Measurements from ENCODE around the gene PDE4B.

Gene PDE4B

GRCh38 chr1:66265268-66265667 is 472.6 kb downstream of the PDE4B start:
- DNase-seq (ENCODE audit: low read depth), result no peak

DNA sequence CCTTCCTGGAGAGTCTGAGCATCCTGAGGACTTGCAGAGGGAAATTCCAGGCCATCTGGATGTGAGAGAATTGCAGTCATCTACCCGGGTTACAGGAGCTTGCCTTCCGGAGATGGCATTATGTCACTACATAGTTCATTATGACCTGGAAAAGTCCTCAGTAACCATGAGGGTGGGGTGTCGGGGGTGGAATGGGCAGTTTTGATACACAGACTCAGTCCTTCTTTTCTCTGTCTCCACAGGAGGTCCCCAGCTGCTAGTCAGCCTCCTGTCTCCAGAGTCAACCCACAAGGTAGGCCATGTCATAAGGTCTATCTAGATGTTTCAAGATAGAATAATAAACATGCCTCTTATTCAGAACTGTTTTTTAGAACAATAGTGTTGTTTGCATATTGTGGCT is 473.1 kb downstream of the PDE4B start:
- no peak for DNase-seq (ENCODE audit: low read depth)

GRCh38 chr1:66266350-66266749 is 473.7 kb downstream of the PDE4B start:
- DNase-seq (ENCODE audit: low read depth), result no peak

DNA sequence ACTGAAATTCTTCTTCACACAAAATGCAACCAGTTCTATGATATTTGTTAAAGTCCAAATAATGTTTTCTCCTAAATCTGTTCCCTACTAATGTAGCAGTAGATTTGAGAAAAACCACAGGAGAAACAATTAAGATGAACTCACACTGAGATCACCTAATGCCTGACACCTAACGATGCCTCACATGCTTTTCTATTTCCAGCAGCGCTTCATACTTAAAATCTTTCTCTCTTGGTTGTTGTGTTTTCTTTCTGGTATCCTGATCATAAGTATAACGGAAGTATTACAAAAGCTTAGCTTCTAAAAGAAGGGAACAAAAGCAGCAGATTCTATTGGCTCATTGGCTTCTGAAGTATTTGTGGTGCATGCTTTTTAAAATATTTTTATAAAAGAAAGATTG is 474.1 kb downstream of the PDE4B start:
- no peak for DNase-seq (ENCODE audit: low read depth)

- no peak for DNase-seq (ENCODE audit: low read depth)
Measured at GRCh38 chr1:66267201-66267940, 474.7 kb downstream of the PDE4B start.

- DNase-seq (ENCODE audit: low read depth), result no peak
Measured at GRCh38 chr1:66269222-66269621, 476.5 kb downstream of the PDE4B start.

DNA sequence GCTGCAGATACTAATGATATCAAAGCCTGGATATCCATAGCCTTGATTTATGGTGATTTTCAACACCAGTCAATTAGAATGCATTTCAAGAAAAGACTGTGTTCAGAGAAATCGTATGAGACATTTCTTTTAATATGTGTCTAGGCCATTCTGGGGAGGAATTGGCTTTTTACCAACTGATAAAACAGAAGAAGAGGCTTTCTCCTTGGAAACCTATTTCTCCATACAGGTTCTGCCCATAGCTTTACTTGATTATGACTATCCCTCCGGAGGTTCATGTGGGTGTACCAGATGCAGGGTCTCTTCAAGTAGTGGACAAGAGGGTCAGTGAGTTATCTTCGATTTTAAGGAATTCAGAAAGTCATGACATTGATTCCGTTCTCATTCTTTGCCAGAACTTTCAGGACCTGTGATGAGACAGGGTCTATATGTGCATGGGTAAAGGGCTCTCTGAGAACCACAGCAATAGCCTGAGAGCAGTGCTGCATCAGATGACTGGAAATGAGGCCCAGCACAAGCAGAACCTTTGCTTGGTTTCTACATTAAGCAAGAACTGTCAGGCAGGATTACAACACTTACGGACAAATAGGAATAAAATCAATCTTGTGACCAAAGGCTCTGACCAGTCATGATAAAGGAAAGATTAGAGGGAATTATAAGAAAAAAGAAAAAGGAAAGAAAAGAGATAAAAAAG is 477.6 kb downstream of the PDE4B start:
- DNase-seq (ENCODE audit: low read depth), result no peak

GRCh38 chr1:66271216-66271903 is 478.7 kb downstream of the PDE4B start:
- DNase-seq (ENCODE audit: low read depth), result no peak

- no peak for DNase-seq (ENCODE audit: low read depth)
Measured at GRCh38 chr1:66271904-66272254, 479.2 kb downstream of the PDE4B start.

DNA sequence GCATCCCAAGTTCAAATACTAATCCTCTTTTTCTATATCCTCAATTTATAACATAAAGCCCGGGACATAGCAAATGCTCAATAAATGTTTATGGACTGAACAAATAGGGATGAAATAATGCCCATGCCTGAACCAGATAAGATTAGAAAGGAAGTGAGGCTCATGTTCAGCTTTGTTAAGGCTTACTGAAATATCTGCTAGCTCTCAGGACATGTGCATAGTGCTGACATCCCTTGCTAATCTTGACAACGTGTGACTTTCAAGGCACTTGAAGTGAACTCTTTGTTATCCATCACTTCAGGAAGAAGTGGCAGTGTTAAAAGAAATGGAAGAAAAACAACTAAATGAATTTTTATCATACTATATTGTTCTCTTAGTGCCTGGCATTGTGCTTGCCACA is 481.0 kb downstream of the PDE4B start:
- no peak for DNase-seq (ENCODE audit: low read depth)

GRCh38 chr1:66274634-66275033 is 481.9 kb downstream of the PDE4B start:
- DNase-seq (ENCODE audit: low read depth), result no peak

DNA sequence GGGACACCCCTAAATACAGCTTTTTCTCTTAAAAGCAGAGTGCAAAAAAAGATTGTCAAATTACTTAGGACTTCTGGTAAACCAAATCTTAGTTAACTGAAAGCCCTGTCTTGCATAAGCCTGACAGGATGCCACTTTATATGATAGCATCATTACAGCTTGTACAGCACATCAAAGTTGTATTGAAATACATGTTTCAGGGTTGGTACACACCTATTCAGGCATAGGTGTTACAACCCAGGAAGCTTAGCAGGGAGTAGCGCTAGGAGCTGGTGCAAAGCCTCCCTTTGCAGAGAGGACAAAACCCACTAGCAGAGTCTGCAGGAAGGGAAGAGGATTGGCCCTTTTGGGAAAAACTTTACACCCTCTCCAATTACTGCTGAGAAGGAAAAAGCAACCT is 482.4 kb downstream of the PDE4B start:
- DNase-seq (ENCODE audit: low read depth), result no peak

GRCh38 chr1:66275601-66276023 is 482.9 kb downstream of the PDE4B start:
- DNase-seq (ENCODE audit: low read depth), result no peak

DNA sequence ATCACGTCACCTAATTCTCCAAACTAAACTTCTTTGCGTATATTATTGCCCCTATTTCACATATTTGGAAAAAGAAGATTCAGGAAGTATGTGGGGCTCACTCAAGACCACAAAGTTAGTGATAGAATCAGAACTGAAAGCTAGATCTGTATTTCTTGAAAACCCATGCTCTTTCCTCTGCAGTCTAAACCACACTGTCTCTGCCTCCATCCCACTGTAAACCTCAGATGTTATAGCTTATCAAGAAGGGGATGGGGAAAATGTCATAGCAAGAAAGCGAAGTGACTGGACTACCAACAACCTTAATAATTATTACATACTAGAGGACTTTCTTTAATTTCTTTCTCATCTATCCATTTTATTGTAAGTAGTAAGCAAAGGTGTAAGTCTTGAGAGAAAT is 483.5 kb downstream of the PDE4B start:
- DNase-seq (ENCODE audit: low read depth), result no peak

- DNase-seq (ENCODE audit: low read depth), result no peak
Measured at GRCh38 chr1:66278260-66279021, 485.7 kb downstream of the PDE4B start.

GRCh38 chr1:66281808-66282207 is 489.1 kb downstream of the PDE4B start:
- DNase-seq (ENCODE audit: low read depth), result no peak

DNA sequence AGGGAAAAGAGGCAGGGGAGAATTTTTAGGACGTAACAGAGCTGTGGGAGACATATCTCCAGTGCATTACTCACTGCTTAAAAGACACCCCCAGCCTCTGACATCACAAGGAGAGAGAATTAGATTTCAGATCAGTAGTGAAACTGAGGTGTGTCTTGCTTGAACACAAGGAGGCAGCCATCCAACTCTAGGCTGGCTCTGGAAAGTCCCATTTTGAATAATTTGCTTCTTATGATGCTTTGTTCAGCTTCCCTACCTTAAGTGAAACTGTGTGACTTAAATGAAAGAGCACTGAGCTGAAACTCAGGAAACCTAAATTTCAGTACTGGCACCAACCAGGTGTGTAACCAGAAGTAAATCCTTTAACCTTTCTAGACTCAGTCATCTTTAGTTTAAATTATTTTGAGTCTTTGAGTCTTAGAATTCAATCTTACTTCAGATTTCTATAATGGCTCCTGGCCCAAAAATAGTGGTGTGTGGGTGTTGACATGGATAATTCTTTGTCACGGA is 489.7 kb downstream of the PDE4B start:
- no peak for DNase-seq (ENCODE audit: low read depth)

DNA sequence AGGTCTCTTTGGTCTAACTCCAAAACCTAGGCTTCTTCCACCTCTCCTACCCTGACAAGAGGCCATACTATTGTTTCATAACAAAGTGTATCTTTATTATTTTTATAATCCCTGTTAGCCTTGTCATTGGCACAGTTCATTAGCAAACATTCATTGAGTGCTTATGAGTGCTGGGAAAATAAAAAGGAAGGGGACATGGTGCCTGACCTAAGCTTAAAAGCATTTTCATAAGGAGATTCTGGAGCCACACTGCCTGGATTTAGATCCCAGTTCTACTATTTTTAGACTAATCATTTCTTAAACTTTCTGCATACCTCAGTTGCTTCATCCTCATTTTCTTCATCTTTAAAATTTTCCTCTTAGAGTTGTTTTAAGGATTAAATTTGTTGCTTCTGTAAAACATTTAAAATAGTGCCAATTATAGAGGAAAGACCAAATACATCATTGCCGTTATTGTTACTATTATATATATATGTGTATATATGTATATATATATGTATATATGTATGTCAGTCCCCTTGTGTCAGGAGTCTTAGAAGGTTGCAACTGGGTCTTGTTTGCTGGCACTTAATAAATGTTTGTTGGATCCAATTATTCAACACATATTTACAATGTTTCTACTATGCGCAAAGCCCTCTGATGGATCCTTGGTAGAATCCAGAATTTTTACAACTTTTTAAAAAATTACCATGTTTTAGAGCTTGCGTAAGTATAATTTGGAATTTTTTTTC is 490.4 kb downstream of the PDE4B start:
- no peak for DNase-seq (ENCODE audit: low read depth)

DNA sequence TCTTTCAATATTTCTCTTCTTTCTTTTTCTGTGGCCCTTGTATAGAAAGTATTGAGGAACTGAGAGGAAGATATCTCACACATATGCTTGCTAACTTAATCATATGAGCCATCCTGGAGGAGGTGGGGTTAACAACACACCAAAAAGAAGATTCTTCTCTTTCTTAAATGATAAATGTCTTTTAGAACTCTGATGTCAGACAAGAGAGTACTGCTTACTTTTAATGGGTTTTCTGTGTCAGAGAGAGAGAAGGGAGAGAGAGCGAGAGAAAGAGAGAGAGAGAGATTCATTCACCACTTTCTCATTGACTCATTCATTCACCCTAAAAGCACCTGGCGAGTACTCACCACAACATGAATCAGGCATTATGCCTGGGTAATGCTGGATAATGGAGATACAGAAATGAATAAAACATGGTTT is 490.9 kb downstream of the PDE4B start:
- no peak for DNase-seq (ENCODE audit: low read depth)

DNA sequence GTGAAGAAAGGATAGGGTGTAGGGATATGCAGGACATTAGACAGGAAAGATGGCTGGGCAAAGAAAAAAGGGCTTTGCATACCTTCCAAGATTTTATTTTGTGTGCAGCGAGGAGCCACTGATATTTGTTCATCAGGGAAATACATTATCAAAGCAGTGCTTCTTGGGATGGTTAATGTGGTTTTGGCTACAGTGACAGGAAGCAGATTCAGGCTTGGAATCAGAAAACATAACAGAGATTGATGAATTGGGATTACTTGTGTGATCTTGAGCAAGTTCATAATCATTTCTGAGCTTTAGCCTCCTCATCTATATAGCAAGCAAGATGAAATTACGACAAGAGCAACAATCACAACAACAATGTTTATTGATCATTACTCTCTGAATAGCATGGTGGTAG is 492.1 kb downstream of the PDE4B start:
- no peak for DNase-seq (ENCODE audit: low read depth)

- no peak for DNase-seq (ENCODE audit: low read depth)
Measured at GRCh38 chr1:66285618-66286270, 493.0 kb downstream of the PDE4B start.

Data from CMK (cell line).